HG03066 (cell line): ENCODE measurements around the gene PDIA4.
A peak's percentile ranks its signal among the peaks of the same experiment; 100 is the strongest.
"Not testable (repeated sequence)": the region's sequence is repeated elsewhere in the genome, so short reads cannot be mapped to it uniquely, and the experiment has no call there.

Experiments
- ATAC-seq: cut with Tn5 transposase; IDR thresholded peaks from one replicate; pipeline ENCODE4 v1.9.1; 2021; ENCODE audit warnings: low read depth; ENCODE audit not compliant: unreplicated experiment

The PDIA4 gene

GRCh38 chr7:149028346-149029109, at the start of gene PDIA4:
PDIA4 (minus strand) TSS chr7:149028505; CDS start chr7:149028408, 97 bp downstream.
- peak; percentile 87 for ATAC-seq

- ATAC-seq = no peak
These were observed 49.3 kb upstream of the PDIA4 start for GRCh38 chr7:149077594-149077993.

GRCh38 chr7:149075286-149075685, 47.0 kb upstream of the PDIA4 start:
- ATAC-seq = no peak

- ATAC-seq = no peak
These were observed 46.0 kb upstream of the PDIA4 start for GRCh38 chr7:149074116-149074885.

- no peak for ATAC-seq
These were observed 44.1 kb upstream of the PDIA4 start for GRCh38 chr7:149072438-149072775.

- ATAC-seq = no peak
These were observed 43.5 kb upstream of the PDIA4 start for GRCh38 chr7:149071641-149072437.

- no peak for ATAC-seq
These were observed 42.9 kb upstream of the PDIA4 start for GRCh38 chr7:149071182-149071635.

- no peak for ATAC-seq
These were observed 42.2 kb upstream of the PDIA4 start for GRCh38 chr7:149070372-149071125.

GRCh38 chr7:149067869-149068268, 39.6 kb upstream of the PDIA4 start:
- ATAC-seq = no peak

GRCh38 chr7:149063476-149063875, 35.2 kb upstream of the PDIA4 start:
- no peak for ATAC-seq

GRCh38 chr7:149062217-149062899, 34.1 kb upstream of the PDIA4 start:
- ATAC-seq = not testable (repeated sequence)

- no peak for ATAC-seq
These were observed 31.9 kb upstream of the PDIA4 start for GRCh38 chr7:149060156-149060555.

GRCh38 chr7:149053885-149054284, 25.6 kb upstream of the PDIA4 start:
- ATAC-seq = no peak

- no peak for ATAC-seq
These were observed 25.1 kb upstream of the PDIA4 start for GRCh38 chr7:149053384-149053783.

- ATAC-seq = no peak
These were observed 22.6 kb upstream of the PDIA4 start for GRCh38 chr7:149050941-149051340.

GRCh38 chr7:149048805-149049204, 20.5 kb upstream of the PDIA4 start:
- ATAC-seq = no peak

- no peak for ATAC-seq
These were observed 18.1 kb upstream of the PDIA4 start for GRCh38 chr7:149046416-149046815.

- ATAC-seq = no peak
These were observed 15.6 kb upstream of the PDIA4 start for GRCh38 chr7:149043936-149044335.

GRCh38 chr7:149041350-149041749, 13.0 kb upstream of the PDIA4 start:
- no peak for ATAC-seq

GRCh38 chr7:149038641-149039040, 10.3 kb upstream of the PDIA4 start:
- not testable (repeated sequence) for ATAC-seq
